ENCODE data around the gene SRGAP2C.
"Not testable (repeated sequence)": the region's sequence is repeated elsewhere in the genome, so short reads cannot be mapped to it uniquely, and the experiment has no call there.

SRGAP2C gene

DNA sequence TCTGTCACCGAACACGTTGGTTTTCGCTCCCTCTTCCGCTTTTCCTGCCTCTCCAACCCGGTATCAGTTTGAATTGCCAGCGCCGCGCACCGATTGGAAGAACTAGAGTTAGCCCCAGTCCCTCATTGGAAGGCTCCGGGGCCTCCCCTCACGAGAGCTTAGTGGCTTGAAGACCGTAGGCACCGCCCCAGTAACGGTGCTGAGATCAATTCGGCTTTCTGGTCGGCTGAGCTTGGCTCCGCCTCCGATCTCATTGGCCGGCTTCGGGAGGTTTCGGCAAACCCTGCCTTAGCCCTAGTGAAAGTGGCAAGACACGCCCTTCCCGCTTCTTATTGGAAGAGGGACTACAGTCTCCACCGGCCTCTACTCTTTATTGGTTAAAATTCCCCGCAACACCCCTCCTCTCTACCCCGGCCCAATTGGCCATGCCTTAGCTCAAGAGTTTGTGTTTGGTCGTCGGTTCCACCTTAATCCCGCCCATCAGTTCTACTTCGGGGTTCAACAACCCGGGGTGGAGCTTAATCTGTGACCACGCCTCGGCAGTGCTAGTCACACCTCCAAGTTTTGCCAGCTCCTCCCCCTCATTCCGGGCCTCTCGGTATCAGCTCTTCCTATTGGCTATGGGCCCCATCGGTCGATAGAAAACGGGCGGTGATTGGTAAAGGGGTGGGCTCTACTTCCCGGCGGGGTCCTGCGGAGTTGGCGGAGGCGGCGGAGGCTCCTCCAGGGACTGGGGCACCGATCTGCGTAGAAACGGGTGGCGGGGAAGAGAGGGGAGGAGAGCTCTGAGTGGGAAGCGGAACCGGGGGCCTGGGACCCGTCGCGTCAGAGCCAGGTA lies at the start of gene SRGAP2C, which contains the start of gene FAM72B:
Gene SRGAP2C (plus strand): TSS at position 686 of the 838 bp plus-strand sequence. CDS start 2,472 bp downstream, outside the sequence.
Gene FAM72B (minus strand): TSS at position 51 of the 838 bp plus-strand sequence. CDS start 851 bp downstream, outside the sequence.
- H3K4me3 ChIP-seq (ENCODE audit: low read depth in 1 of 2, low read length in 2 of 2); H3K9ac ChIP-seq (ENCODE audit: low read length); H3K4me1 ChIP-seq (ENCODE audit: insufficient read depth, low read length); H3K36me3 ChIP-seq (ENCODE audit: insufficient read depth, low read length); H3K9me3 ChIP-seq (ENCODE audit: low read length); H3K27me3 ChIP-seq (ENCODE audit: control insufficient read depth in 1 of 2, insufficient read depth in 2 of 2, low read length in 2 of 2); H3K27ac ChIP-seq (ENCODE audit: low read depth, low read length): not testable (repeated sequence)

DNA sequence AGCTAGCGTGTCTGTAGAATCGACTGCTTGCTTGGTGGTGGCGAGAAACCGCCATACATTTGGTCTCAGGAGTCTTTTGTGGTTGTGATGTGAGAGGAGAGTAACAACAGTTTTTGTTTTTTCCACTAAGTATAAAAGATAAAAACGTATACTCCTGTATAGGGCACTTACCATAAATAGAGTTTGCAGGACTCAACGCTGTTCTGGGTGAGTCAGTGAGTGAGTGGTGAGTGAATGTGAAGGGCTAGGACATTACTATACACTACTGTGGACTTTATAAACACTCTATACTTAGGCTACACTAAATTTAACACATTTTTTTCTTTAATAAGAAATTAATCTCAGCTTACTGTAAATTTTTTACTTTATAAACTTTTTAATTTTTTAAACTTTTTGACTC lies 44.4 kb upstream of the SRGAP2C start:
- not testable (repeated sequence) for H3K9me3 ChIP-seq (ENCODE audit: low read length); H3K27ac ChIP-seq (ENCODE audit: low read depth, low read length); H3K4me1 ChIP-seq (ENCODE audit: insufficient read depth, low read length); H3K9ac ChIP-seq (ENCODE audit: low read length); H3K36me3 ChIP-seq (ENCODE audit: insufficient read depth, low read length); H3K27me3 ChIP-seq (ENCODE audit: control insufficient read depth in 1 of 2, insufficient read depth in 2 of 2, low read length in 2 of 2); H3K4me3 ChIP-seq (ENCODE audit: low read depth in 1 of 2, low read length in 2 of 2)

DNA sequence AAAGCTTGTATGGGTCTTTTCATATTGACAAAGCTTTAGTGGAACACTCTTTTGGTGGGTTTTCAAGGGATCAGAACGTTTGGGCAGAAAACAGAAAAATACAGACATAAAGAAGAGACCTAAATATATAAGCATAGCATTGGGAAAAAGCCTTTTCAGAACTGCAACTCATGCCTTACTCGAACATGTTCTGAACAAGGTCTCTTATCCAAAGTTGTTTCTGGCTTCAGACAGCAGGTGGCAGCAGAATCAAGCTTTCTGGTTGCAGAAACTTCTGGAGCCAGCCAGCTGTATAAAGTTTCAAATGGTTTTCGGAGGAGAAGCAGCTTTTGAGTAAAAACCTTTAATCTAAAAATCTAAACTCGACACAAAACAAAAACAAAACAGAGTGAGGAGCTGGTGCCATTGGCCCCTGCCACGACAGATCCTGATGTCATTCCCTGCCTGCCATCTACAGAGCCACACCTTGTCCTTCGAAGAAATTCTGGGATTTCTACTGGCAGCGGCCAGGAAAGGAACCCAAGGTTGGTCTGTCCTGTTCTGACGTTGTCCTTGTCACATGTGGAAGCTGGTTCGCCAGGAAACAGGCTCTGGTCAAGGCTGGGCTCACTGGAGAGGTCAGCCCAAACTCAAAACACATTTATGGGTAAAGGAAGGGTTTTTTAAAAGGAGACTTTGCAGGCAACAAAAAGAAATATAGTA lies 36.1 kb upstream of the SRGAP2C start:
- not testable (repeated sequence) for H3K4me3 ChIP-seq (ENCODE audit: low read depth in 1 of 2, low read length in 2 of 2); H3K4me1 ChIP-seq (ENCODE audit: insufficient read depth, low read length); H3K9me3 ChIP-seq (ENCODE audit: low read length); H3K36me3 ChIP-seq (ENCODE audit: insufficient read depth, low read length); H3K27me3 ChIP-seq (ENCODE audit: control insufficient read depth in 1 of 2, insufficient read depth in 2 of 2, low read length in 2 of 2); H3K27ac ChIP-seq (ENCODE audit: low read depth, low read length); H3K9ac ChIP-seq (ENCODE audit: low read length)

DNA sequence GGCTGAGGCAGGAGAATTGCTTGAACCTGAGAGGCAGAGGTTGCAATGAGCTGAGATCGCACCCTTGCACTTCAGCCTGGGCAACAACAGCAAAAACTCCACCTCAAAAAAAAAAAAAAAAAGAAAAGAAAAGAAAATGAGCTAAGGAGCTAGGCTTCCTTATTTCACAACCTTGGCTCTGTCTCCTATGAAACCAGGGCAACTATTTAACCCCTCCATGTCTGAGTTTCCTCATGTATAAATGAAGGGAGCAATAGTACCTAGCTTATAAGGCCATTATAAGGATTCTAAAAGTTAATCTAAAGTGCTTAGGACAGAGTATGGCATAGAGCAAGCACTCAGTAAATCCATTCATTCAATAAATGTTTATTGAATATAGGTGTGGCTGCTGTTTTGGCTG lies 33.5 kb upstream of the SRGAP2C start:
- not testable (repeated sequence) for H3K9me3 ChIP-seq (ENCODE audit: low read length); H3K4me1 ChIP-seq (ENCODE audit: insufficient read depth, low read length); H3K9ac ChIP-seq (ENCODE audit: low read length); H3K4me3 ChIP-seq (ENCODE audit: low read depth in 1 of 2, low read length in 2 of 2); H3K27me3 ChIP-seq (ENCODE audit: control insufficient read depth in 1 of 2, insufficient read depth in 2 of 2, low read length in 2 of 2); H3K36me3 ChIP-seq (ENCODE audit: insufficient read depth, low read length); H3K27ac ChIP-seq (ENCODE audit: low read depth, low read length)

DNA sequence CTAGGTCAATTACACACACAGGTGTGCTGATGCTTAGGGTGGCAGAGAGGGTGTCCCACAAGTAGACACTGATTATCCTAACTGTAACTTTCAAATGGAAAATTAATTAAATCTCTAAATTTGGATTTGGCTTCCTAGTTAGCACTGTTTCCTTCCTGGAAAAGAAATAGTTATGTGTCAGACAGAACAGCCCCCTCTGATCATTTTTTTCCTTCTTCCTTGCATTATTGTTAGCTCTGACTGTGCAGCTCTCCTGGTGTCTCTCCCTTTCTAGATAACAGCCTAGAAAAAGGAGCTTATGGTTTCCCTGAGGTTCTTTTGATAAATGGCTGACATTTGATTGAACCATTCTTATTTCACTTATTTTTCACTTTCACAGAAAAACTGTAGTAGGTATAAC lies 32.0 kb upstream of the SRGAP2C start:
- not testable (repeated sequence) for H3K36me3 ChIP-seq (ENCODE audit: insufficient read depth, low read length); H3K27ac ChIP-seq (ENCODE audit: low read depth, low read length); H3K4me3 ChIP-seq (ENCODE audit: low read depth in 1 of 2, low read length in 2 of 2); H3K9ac ChIP-seq (ENCODE audit: low read length); H3K27me3 ChIP-seq (ENCODE audit: control insufficient read depth in 1 of 2, insufficient read depth in 2 of 2, low read length in 2 of 2); H3K9me3 ChIP-seq (ENCODE audit: low read length); H3K4me1 ChIP-seq (ENCODE audit: insufficient read depth, low read length)

DNA sequence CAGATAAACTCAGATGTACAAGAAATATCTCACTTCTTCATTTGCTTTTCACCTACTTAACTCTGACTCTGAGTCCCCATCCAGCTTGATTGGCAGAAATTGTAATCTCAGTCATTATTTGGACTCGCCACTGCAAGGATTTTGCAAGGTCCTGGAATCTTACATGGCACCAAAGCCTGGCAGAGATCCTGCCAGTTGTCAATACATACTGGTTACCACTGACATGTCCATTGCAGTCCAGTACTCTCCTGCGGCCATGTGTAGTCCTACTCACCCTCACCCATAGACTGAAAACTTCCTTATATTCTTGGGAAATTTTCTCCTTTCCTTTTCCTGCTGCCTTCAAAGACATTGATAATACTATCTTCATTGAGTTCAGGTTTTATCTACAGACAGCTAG lies 30.0 kb upstream of the SRGAP2C start:
- not testable (repeated sequence) for H3K36me3 ChIP-seq (ENCODE audit: insufficient read depth, low read length); H3K9ac ChIP-seq (ENCODE audit: low read length); H3K27ac ChIP-seq (ENCODE audit: low read depth, low read length); H3K9me3 ChIP-seq (ENCODE audit: low read length); H3K27me3 ChIP-seq (ENCODE audit: control insufficient read depth in 1 of 2, insufficient read depth in 2 of 2, low read length in 2 of 2); H3K4me1 ChIP-seq (ENCODE audit: insufficient read depth, low read length); H3K4me3 ChIP-seq (ENCODE audit: low read depth in 1 of 2, low read length in 2 of 2)

DNA sequence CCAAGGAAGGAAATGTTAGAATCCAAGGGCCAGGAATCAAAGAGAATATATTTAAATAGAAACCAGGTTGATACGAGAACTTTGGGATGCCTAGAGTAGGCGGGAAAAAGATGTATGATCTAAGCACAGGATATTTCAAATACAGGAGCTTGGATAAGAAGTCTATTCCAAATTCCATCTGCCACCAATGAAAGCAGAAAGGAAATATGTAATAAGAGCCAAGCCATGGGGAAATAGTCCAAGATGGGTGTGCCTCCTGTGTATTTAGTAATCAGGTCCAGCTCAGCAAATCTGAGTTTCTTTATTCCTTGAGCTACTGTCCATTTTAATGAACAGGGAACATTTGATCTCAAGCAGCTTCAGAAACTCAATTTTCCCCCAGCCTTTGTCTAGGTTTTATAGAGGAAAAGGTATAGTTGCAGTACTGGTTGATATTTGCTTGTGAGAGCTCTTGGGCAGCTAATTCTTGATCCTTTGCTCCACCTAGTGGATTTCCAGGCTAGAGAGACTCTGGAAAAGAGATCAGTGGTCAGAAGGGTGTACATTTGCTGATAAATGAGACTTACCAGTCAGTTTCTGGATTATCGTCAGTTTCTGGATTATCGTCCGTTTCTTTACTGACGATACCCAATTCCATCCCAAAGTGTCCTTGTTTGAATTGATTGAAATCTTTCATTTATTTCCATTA lies 29.0 kb upstream of the SRGAP2C start:
- not testable (repeated sequence) for H3K4me3 ChIP-seq (ENCODE audit: low read depth in 1 of 2, low read length in 2 of 2); H3K27ac ChIP-seq (ENCODE audit: low read depth, low read length); H3K36me3 ChIP-seq (ENCODE audit: insufficient read depth, low read length); H3K27me3 ChIP-seq (ENCODE audit: control insufficient read depth in 1 of 2, insufficient read depth in 2 of 2, low read length in 2 of 2); H3K4me1 ChIP-seq (ENCODE audit: insufficient read depth, low read length); H3K9ac ChIP-seq (ENCODE audit: low read length); H3K9me3 ChIP-seq (ENCODE audit: low read length)

DNA sequence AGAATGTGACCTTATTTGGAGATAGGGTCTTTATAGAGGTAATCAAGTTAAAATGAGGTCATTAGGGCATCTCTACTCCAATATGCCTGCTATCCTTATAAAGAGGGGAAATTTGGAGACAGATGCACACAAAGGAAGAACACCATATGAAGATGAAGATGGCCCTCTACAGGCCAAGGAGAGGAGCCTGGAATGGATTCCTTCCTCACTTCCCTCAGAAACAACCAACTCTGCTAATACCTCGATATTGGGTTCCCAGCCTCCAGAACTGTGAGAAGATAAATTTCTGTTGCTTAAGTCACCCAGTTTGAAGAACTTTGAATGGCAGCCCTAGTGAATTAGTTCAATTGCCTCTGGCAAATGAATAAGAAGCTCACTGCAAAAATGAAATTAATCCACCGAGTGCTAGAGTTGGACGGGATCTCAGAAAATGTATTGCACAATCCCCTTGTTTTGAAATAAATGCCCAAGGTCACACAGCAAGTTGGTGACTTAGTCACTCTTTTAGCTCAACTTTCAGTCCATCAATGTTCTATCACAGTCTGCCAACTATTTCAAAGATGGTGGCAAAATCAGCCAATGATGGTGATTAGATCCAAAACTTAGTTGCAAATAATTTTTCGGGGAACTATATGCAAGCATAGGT lies 27.7 kb upstream of the SRGAP2C start:
- H3K4me3 ChIP-seq (ENCODE audit: low read depth in 1 of 2, low read length in 2 of 2); H3K4me1 ChIP-seq (ENCODE audit: insufficient read depth, low read length); H3K9me3 ChIP-seq (ENCODE audit: low read length); H3K27ac ChIP-seq (ENCODE audit: low read depth, low read length); H3K36me3 ChIP-seq (ENCODE audit: insufficient read depth, low read length); H3K27me3 ChIP-seq (ENCODE audit: control insufficient read depth in 1 of 2, insufficient read depth in 2 of 2, low read length in 2 of 2); H3K9ac ChIP-seq (ENCODE audit: low read length): not testable (repeated sequence)

DNA sequence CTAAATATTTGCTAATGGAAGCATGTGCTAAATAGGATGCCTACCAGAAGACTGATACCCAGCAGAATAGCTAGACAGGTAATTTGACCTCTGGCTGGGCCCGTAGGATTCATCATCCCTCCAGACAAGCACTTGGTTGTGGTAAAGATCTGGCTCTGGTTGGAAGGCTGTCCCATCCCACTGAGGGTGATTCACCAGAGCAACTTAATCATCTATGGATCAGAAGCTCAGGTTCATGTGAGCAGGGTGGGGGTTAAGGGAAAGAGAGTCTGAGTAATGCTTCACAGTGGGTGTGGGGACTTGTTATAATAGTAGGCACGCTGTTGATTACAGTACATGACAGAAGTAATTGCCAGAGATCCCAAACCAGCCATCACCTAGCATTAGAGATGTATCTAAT lies 27.2 kb upstream of the SRGAP2C start:
- not testable (repeated sequence) for H3K4me3 ChIP-seq (ENCODE audit: low read depth in 1 of 2, low read length in 2 of 2); H3K27me3 ChIP-seq (ENCODE audit: control insufficient read depth in 1 of 2, insufficient read depth in 2 of 2, low read length in 2 of 2); H3K27ac ChIP-seq (ENCODE audit: low read depth, low read length); H3K9ac ChIP-seq (ENCODE audit: low read length); H3K9me3 ChIP-seq (ENCODE audit: low read length); H3K4me1 ChIP-seq (ENCODE audit: insufficient read depth, low read length); H3K36me3 ChIP-seq (ENCODE audit: insufficient read depth, low read length)

DNA sequence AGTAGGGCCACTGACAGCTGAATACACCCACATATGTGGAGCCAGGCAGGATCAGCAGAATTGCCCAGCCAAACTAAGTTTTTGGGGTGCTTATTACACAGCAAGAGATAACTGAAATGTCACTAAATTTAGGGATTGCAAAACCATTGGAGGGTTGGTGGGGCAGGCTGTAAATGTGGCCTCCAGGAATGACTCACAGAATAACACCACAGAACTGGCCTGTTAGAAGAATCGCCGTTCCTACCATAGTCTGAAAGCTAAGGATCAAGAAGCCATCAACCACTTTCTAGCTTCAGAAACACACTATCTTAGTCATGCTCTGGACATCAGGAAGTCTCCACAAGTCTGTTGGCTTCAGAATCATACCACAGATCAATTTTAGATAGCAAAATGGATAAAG lies 24.7 kb upstream of the SRGAP2C start:
- not testable (repeated sequence) for H3K9me3 ChIP-seq (ENCODE audit: low read length); H3K36me3 ChIP-seq (ENCODE audit: insufficient read depth, low read length); H3K4me3 ChIP-seq (ENCODE audit: low read depth in 1 of 2, low read length in 2 of 2); H3K27ac ChIP-seq (ENCODE audit: low read depth, low read length); H3K27me3 ChIP-seq (ENCODE audit: control insufficient read depth in 1 of 2, insufficient read depth in 2 of 2, low read length in 2 of 2); H3K4me1 ChIP-seq (ENCODE audit: insufficient read depth, low read length); H3K9ac ChIP-seq (ENCODE audit: low read length)

DNA sequence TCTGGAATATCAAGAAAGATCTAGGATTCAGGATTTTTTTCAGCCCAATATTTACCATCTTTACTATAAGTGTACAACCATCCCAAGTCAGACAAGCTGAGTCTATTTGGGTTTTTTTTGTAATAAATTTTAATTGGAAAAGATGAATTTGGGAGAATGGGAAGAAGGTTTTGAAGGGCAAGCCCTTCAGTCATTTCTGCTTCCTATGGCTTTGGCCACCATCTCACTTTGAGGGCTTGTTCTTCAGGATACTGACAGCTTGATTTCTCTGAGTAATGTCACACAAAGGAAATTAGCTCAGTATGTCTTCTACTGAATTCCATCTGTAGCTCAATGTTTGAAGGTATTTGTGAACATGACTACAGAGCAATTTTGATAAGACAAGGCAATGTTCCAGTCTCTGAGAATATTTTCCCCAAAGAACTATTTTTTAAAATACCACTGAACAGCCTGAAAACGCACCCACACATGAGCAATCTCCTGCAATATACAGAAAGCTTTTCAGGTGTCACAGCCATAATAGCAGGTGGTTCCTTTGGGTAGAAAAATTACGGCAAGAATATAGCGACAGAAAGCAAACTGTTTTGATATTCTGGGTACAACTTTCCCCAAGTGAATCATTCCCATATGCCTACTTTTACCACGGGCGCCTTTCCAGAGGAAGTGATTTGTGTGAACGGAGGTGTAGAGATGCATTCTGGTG lies 23.4 kb upstream of the SRGAP2C start:
- not testable (repeated sequence) for H3K27ac ChIP-seq (ENCODE audit: low read depth, low read length); H3K4me1 ChIP-seq (ENCODE audit: insufficient read depth, low read length); H3K9me3 ChIP-seq (ENCODE audit: low read length); H3K36me3 ChIP-seq (ENCODE audit: insufficient read depth, low read length); H3K4me3 ChIP-seq (ENCODE audit: low read depth in 1 of 2, low read length in 2 of 2); H3K27me3 ChIP-seq (ENCODE audit: control insufficient read depth in 1 of 2, insufficient read depth in 2 of 2, low read length in 2 of 2); H3K9ac ChIP-seq (ENCODE audit: low read length)
